SU-DHL-6 (cell line): ENCODE data around the gene GPR68.

Source experiments
- H2AFZ ChIP-seq: fragments of 200-600 bp; sonication (generic); 2 replicates; pipeline ENCODE4 v1.6.1; 2014; ENCODE audit warnings: low read depth, mild to moderate bottlenecking, moderate library complexity, mixed read lengths, antibody characterized with exemption, low read length; ENCODE audit not compliant: severe bottlenecking
- H3F3A ChIP-seq: fragments of 200-600 bp; shearing (Covaris generic); 2 replicates; pipeline ENCODE4 v1.6.0; 2016; ENCODE audit warnings: antibody characterized with exemption, mild to moderate bottlenecking; ENCODE audit not compliant: insufficient read depth
- H3K27ac ChIP-seq: fragments of 200-600 bp; sonication (generic); 2 replicates; pipeline ENCODE4 v1.5.1; 2016; ENCODE audit warnings: low read depth, mild to moderate bottlenecking, low read length, moderate library complexity, mixed read lengths
- H3K27me3 ChIP-seq: fragments of 200-600 bp; sonication (generic), shearing (Covaris generic); 2 replicates; pipeline ENCODE4 v1.6.0; 2014; ENCODE audit warnings: mild to moderate bottlenecking, low read length
- H3K36me3 ChIP-seq: fragments of 200-600 bp; sonication (generic); 2 replicates; pipeline ENCODE4 v1.6.1; 2014; ENCODE audit warnings: mild to moderate bottlenecking, low read length, mixed read lengths
- H3K4me2 ChIP-seq: fragments of 300-600, 200-600 bp; shearing (Covaris generic), sonication (generic); 2 replicates; pipeline ENCODE4 v1.6.0; 2014; ENCODE audit warnings: low read length, low read depth, mild to moderate bottlenecking; ENCODE audit not compliant: poor library complexity, severe bottlenecking
- H3K4me3 ChIP-seq: fragments of 200-600 bp; sonication (generic); 2 replicates; pipeline ENCODE4 v1.5.1; 2014; ENCODE audit warnings: antibody characterized with exemption, low read length, mild to moderate bottlenecking, mixed read lengths; ENCODE audit not compliant: insufficient read depth, poor library complexity, severe bottlenecking
- H3K79me2 ChIP-seq: fragments of 200-600 bp; sonication (generic); 2 replicates; pipeline ENCODE4 v1.6.1; 2014; ENCODE audit warnings: mild to moderate bottlenecking, low read length, moderate library complexity; ENCODE audit not compliant: insufficient read depth
- H3K9ac ChIP-seq: fragments of 200-600 bp; sonication (generic); 2 replicates; pipeline ENCODE4 v1.7.0; 2014; ENCODE audit warnings: mild to moderate bottlenecking, low read length
- H3K9me2 ChIP-seq: fragments of 200-600 bp; sonication (generic); replicated peaks from 2 replicates; pipeline ENCODE4 v1.6.1; 2014; ENCODE audit warnings: low read length; ENCODE audit not compliant: insufficient read depth
- H3K9me3 ChIP-seq: fragments of 200-600 bp; sonication (generic); 2 replicates; pipeline ENCODE4 v1.6.1; 2014; ENCODE audit warnings: low read length, mixed read lengths; ENCODE audit not compliant: insufficient read depth
- H4K20me1 ChIP-seq: fragments of 200-600 bp; sonication (generic); 2 replicates; pipeline ENCODE4 v1.6.1; 2014; ENCODE audit warnings: low read depth, mild to moderate bottlenecking, antibody characterized with exemption, low read length, moderate library complexity, mixed read lengths
- CTCF ChIP-seq: fragments of 200-600 bp; sonication (generic); IDR thresholded peaks from one replicate; pipeline ENCODE4 v1.5.1; 2017; ENCODE audit warnings: antibody characterized with exemption, mild to moderate bottlenecking, low read length, moderate library complexity; ENCODE audit not compliant: insufficient read depth, poor library complexity, severe bottlenecking
- EZH2phosphoT487 ChIP-seq: fragments of 200-600 bp; sonication (generic), shearing (Covaris generic); conservative IDR thresholded peaks from 2 replicates; pipeline ENCODE4 v1.6.1; 2018; ENCODE audit warnings: mild to moderate bottlenecking, antibody characterized with exemption, low read length, moderate library complexity, mixed read lengths

GPR68 gene

GRCh38 chr14:91284791-91285548, 40.5 kb upstream of the GPR68 start:
- Histone ChIP-seq H4K20me1 (no peaks in the 10 kb centered on the region), H3F3A (peaks cover 19% of the 10 kb centered on the region), H3K79me2 (no peaks in the 10 kb centered on the region), H3K27ac (peak overlapping the region; percentile 48; the same call in 1 of the 2 replicates), H3K36me3 (peaks cover 58% of the 10 kb centered on the region), H3K4me3 (no peak overlapping the region), H3K9me2 (no peaks in the 10 kb centered on the region), H3K4me2 (no peak overlapping the region), H3K9me3 (no peaks in the 10 kb centered on the region), H2AFZ (no peak overlapping the region), H3K9ac (no peak overlapping the region), H3K27me3 (no peaks in the 10 kb centered on the region)
- TF ChIP-seq EZH2phosphoT487 (no peak), CTCF (no peak)

DNA sequence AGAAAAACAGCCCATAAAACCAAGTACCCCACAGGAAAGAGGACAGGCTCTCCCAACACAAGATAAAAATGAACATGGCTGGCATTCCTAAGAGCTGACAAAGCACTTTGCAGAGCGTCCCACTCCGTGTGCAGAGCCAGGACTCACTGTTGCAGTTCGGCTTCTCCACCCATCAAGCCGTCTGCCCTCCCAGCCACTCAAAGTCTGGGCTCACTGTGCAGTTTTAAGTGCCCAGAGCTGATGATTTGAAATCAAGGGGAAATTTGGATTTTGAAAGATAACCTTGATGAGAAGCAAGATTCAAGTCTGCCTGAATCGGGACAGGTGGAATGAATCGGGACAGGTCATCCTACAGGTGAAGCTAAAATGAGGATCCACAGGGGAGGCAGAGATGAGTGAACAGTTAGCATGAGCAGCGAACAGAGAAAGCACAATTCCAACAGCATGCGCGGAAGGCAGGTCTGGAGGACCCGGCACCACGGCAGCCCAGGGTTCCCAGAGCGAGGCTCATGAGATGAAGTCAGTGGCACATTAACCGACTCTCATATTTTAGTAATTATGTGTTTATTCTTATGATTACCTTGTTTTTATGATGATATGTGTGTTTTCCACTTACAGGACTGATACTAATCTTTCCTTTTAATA, 39.8 kb upstream of the GPR68 start:
- Histone ChIP-seq H3K4me2 (no peak overlapping the region), H3F3A (peaks cover 16% of the 10 kb centered on the region), H3K9me2 (no peaks in the 10 kb centered on the region), H3K36me3 (peaks cover 56% of the 10 kb centered on the region), H3K9me3 (no peaks in the 10 kb centered on the region), H3K27ac (0 out of 2 replicates have a peak overlapping the region, but pooled peaks have one; percentile 48), H3K4me3 (no peak overlapping the region), H3K27me3 (no peaks in the 10 kb centered on the region), H3K9ac (no peak overlapping the region), H3K79me2 (no peaks in the 10 kb centered on the region), H2AFZ (no peak overlapping the region), H4K20me1 (no peaks in the 10 kb centered on the region)
- TF ChIP-seq CTCF, result no peak
- TF ChIP-seq EZH2phosphoT487, result no peak

DNA sequence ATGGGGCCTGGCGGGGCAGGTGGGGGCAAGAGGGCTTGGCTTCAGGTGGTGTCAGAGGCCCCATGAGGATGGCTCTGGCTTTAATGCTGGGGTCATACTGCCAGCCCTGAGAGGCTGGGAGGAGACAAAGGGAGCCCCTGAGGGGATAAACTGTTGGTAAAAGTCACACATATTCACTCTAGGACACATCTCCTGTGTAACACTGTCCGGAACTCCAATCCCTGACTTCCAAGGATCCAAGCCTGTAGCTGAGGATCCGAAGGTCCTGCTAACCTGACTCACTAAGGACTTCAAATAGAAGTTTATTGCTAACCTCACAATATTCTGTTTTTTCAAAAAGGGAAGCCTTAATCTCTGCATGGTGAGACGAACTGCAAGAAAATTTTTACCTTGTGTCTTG, 39.2 kb upstream of the GPR68 start:
- H4K20me1 ChIP-seq, result no peaks in the 10 kb centered on the region
- H3K27me3 ChIP-seq, result no peaks in the 10 kb centered on the region
- H3F3A ChIP-seq, result peaks cover 16% of the 10 kb centered on the region
- H3K36me3 ChIP-seq, result peaks cover 55% of the 10 kb centered on the region
- no peaks in the 10 kb centered on the region for H3K9me2 ChIP-seq
- no peaks in the 10 kb centered on the region for H3K9me3 ChIP-seq
- H3K4me2 ChIP-seq, result no peak overlapping the region
- no peaks in the 10 kb centered on the region for H3K79me2 ChIP-seq
- no peak overlapping the region for H2AFZ ChIP-seq
- TF ChIP-seq CTCF (no peak), EZH2phosphoT487 (no peak)
- no peak overlapping the region for H3K27ac ChIP-seq
- no peak overlapping the region for H3K4me3 ChIP-seq
- H3K9ac ChIP-seq, result no peak overlapping the region
